ACC112 (cell line): ENCODE measurements around the gene MRNIP.

Source experiments
- H2AFZ ChIP-seq: fragments of 200-600 bp; sonication (generic); one replicate; pipeline ENCODE4 v1.6.0; 2017; ENCODE audit warnings: antibody characterized with exemption, low read length; ENCODE audit not compliant: unreplicated experiment
- H3K27ac ChIP-seq: fragments of 200-600 bp; sonication (generic); 2 replicates; pipeline ENCODE4 v1.5.1; 2014; ENCODE audit warnings: low read depth, mild to moderate bottlenecking, antibody characterized with exemption, low read length, moderate library complexity
- H3K27me3 ChIP-seq: fragments of 200-600 bp; sonication (generic); 2 replicates; pipeline ENCODE4 v1.6.1; 2014; ENCODE audit warnings: mild to moderate bottlenecking, antibody characterized with exemption, low read length, moderate library complexity, mixed read lengths; ENCODE audit not compliant: insufficient read depth
- H3K36me3 ChIP-seq: fragments of 200-600 bp; sonication (generic); 2 replicates; pipeline ENCODE4 v1.6.1; 2016; ENCODE audit warnings: mild to moderate bottlenecking, antibody characterized with exemption, low read length, moderate library complexity, mixed read lengths; ENCODE audit not compliant: insufficient read depth
- H3K4me1 ChIP-seq: fragments of 200-600 bp; sonication (generic); one replicate; pipeline ENCODE4 v1.6.1; 2016; ENCODE audit warnings: low read length, mixed read lengths; ENCODE audit not compliant: insufficient read depth, unreplicated experiment, control insufficient read depth
- H3K4me3 ChIP-seq: fragments of 200-600 bp; sonication (generic); 2 replicates; pipeline ENCODE4 v1.5.1; 2014; ENCODE audit warnings: mild to moderate bottlenecking, low read depth, low read length
- H3K79me2 ChIP-seq: fragments of 200-600 bp; sonication (generic); one replicate; pipeline ENCODE4 v1.6.0; 2016; ENCODE audit warnings: low read length; ENCODE audit not compliant: control insufficient read depth, unreplicated experiment, insufficient read depth

The MRNIP gene

DNA sequence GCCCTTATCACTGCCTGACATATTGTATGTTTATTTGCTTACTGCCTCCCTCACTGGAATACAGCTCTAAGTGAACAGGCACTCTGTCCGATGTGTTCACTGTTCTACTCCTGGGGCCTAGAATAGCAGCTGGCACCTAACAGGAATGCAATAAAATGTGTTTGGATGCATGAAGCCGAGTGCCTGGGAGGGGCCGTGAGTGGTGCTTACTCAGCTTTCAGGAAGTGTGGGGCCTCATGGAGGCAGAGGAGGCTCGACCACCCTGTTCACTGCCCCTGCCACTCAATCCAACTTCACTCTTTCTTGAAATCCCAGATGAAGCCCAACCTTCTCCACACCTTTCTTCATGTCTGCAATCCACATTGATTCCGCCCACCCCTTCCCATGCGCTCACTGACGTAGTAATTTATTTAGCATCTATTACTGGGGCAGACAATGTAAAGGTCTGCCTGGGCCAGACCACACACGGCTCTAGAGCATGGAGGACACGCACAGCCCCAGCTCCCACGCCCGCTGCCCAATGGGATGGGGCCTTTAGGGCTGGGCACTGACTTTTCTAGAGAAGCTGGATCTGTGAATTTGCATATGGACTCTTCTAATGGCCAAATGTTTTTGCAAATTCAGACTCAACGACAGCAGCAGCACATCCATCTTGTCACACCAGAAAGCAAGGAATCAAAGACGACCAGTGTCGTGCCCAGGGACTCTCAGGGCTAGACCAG lies 27.7 kb upstream of the MRNIP start:
- Histone ChIP-seq H3K27ac (no peak overlapping the region), H3K27me3 (no peaks in the 10 kb centered on the region), H3K79me2 (no peaks in the 10 kb centered on the region)

GRCh38 chr5:179885491-179886090 lies 27.0 kb upstream of the MRNIP start:
- Histone ChIP-seq H3K36me3 (peaks cover 70% of the 10 kb centered on the region), H2AFZ (no peak overlapping the region)

More for the DNA sequence above, 27.7 kb upstream of the MRNIP start:
- Histone ChIP-seq H3K4me1 (no peaks in the 10 kb centered on the region), H2AFZ (no peak overlapping the region), H3K4me3 (no peak overlapping the region), H3K36me3 (peaks cover 76% of the 10 kb centered on the region)

GRCh38 chr5:179883163-179883562 lies 24.5 kb upstream of the MRNIP start:
- Histone ChIP-seq H3K27ac (no peak overlapping the region), H3K27me3 (no peaks in the 10 kb centered on the region), H2AFZ (no peak overlapping the region), H3K4me1 (peaks cover 8% of the 10 kb centered on the region), H3K4me3 (no peak overlapping the region), H3K79me2 (no peaks in the 10 kb centered on the region), H3K36me3 (peaks cover 59% of the 10 kb centered on the region)

More at GRCh38 chr5:179885491-179886090, 27.0 kb upstream of the MRNIP start:
- Histone ChIP-seq H3K4me1 (no peaks in the 10 kb centered on the region), H3K4me3 (no peak overlapping the region), H3K79me2 (no peaks in the 10 kb centered on the region), H3K27me3 (no peaks in the 10 kb centered on the region), H3K27ac (no peak overlapping the region)

GRCh38 chr5:179882338-179882737 lies 23.7 kb upstream of the MRNIP start:
- H2AFZ ChIP-seq, result no peak overlapping the region
- no peak overlapping the region for H3K27ac ChIP-seq
- H3K4me1 ChIP-seq, result peaks cover 9% of the 10 kb centered on the region
- H3K36me3 ChIP-seq, result peaks cover 51% of the 10 kb centered on the region
- no peak overlapping the region for H3K4me3 ChIP-seq
- H3K27me3 ChIP-seq, result no peaks in the 10 kb centered on the region
- H3K79me2 ChIP-seq, result no peaks in the 10 kb centered on the region

DNA sequence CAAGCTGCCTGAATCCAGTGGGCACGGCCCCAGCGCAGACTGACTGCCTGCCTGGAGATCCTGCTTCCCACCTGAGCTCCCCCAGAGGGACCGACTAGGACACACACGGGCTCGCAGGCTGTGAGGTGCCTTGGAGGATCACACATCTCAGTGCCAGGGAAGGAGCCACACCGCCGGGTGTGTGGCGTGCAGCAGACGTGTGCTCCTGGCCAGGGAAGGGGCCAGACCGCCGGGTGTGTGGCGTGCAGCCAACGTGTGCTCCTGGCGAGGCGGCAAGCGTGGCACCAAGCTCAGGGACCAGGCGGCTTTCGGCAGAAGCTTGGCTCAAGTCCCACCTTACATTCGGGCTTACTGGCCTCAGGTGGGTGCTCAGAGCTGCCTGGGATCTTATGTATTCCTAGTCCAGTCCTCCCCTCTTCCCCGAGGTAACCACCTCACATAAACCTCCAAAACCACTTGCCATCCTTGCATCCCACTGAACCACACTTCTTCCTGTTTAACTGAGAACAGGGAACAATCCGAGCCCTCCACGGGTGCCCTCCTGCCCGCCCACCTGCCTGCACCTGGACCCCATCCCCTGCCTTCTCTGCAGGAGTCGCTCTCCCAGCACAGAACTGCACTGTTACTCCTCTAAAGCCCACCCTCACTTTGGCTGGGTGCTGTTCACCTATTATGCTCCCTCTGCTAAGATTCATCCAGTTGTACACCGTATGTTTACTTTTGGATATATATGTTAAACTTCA lies 22.4 kb upstream of the MRNIP start:
- Histone ChIP-seq H3K27me3 (no peaks in the 10 kb centered on the region), H3K4me3 (no peak overlapping the region), H3K4me1 (peaks cover 9% of the 10 kb centered on the region), H3K36me3 (peaks cover 38% of the 10 kb centered on the region), H2AFZ (no peak overlapping the region), H3K27ac (no peak overlapping the region), H3K79me2 (no peaks in the 10 kb centered on the region)

DNA sequence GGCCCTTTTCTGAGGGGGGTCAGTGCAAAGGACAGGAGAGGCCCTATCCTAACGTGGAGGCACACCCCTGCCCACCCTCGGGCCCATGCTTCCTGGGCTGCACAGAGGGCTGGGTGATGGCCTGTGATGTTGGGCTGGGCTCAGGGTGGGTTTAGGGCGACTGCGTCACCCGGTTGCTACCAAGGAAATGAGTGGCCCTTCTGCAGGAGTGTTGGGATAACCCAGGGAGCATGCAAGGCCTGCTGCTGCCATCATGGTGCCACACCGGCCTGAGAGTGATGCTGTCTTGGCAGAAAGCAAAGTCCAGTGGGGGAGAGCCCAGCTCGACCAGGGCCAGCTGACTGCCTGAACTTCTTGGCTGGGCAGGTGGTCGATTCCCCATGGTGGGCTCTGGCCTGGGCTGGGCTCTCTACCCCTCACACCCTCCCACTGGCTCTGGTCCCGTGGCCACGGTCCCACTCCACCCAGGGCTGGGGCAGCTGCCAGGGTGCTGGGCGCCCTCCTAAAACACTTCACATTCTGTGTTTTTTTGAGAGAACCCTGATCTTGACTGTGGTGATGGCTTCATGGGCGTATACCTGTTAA lies 21.5 kb upstream of the MRNIP start:
- Histone ChIP-seq H3K79me2 (no peaks in the 10 kb centered on the region), H3K4me3 (no peak overlapping the region), H2AFZ (no peak overlapping the region), H3K27me3 (no peaks in the 10 kb centered on the region), H3K27ac (no peak overlapping the region), H3K36me3 (peaks cover 31% of the 10 kb centered on the region), H3K4me1 (peaks cover 9% of the 10 kb centered on the region)

- H3K4me3 ChIP-seq, result no peak overlapping the region
- H3K27me3 ChIP-seq, result no peaks in the 10 kb centered on the region
- H3K79me2 ChIP-seq, result no peaks in the 10 kb centered on the region
- no peak overlapping the region for H3K27ac ChIP-seq
- no peak overlapping the region for H2AFZ ChIP-seq
- peaks cover 9% of the 10 kb centered on the region for H3K4me1 ChIP-seq
- H3K36me3 ChIP-seq, result peaks cover 26% of the 10 kb centered on the region
Measured at GRCh38 chr5:179879690-179880010, 21.0 kb upstream of the MRNIP start.

DNA sequence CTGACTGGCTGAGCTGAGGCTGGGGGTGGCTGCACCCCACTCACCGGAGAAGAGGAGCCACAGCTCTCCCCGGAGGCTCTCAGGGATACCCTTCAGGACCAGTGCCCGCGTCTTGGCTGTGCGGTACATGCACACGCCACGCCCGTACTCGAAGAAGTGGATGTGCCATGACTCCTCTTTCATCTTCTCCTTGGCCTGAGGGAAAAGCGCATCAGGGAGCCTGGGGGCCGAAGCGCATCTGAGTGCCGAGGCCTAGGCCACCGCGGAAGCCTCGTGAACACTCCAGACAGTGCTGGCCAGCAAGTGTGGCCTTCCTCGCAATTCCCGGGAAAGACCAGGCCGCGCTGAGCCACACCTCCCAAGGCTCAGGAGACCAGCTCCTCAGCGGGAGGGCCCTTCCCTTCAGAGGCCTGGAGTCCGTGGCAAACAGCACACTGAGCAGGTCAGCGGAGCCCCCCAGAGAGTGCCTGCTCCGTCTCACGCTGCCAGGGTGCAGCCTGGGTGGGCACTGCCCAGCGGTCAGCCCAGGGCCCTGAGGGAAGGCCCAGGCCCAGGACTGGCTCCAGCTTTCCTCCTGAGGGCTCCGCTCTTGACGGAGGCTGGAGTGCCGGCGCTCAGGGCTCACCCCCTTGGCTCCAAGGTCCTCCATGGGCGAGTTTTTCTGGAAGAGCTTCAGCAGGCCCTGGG lies 20.5 kb upstream of the MRNIP start:
- peaks cover 9% of the 10 kb centered on the region for H3K4me1 ChIP-seq
- H3K27me3 ChIP-seq, result no peaks in the 10 kb centered on the region
- peaks cover 21% of the 10 kb centered on the region for H3K36me3 ChIP-seq
- no peak overlapping the region for H3K27ac ChIP-seq
- no peak overlapping the region for H3K4me3 ChIP-seq
- no peak overlapping the region for H2AFZ ChIP-seq
- H3K79me2 ChIP-seq, result no peaks in the 10 kb centered on the region

- no peak overlapping the region for H3K27ac ChIP-seq
- H3K4me1 ChIP-seq, result peaks cover 9% of the 10 kb centered on the region
- H3K36me3 ChIP-seq, result peaks cover 14% of the 10 kb centered on the region
Measured at GRCh38 chr5:179878222-179879002, 19.8 kb upstream of the MRNIP start.

GRCh38 chr5:179876610-179876952 lies 18.0 kb upstream of the MRNIP start:
- no peaks in the 10 kb centered on the region for H3K36me3 ChIP-seq
- H2AFZ ChIP-seq, result no peak overlapping the region
- H3K79me2 ChIP-seq, result no peaks in the 10 kb centered on the region
- H3K4me3 ChIP-seq, result no peak overlapping the region
- H3K27me3 ChIP-seq, result no peaks in the 10 kb centered on the region
- no peak overlapping the region for H3K27ac ChIP-seq
- H3K4me1 ChIP-seq, result peaks cover 9% of the 10 kb centered on the region

More at GRCh38 chr5:179878222-179879002, 19.8 kb upstream of the MRNIP start:
- Histone ChIP-seq H3K79me2 (no peaks in the 10 kb centered on the region), H2AFZ (no peak overlapping the region), H3K27me3 (no peaks in the 10 kb centered on the region), H3K4me3 (no peak overlapping the region)
